Stimulated activated CD4-positive, alpha-beta T cell treated with anti-CD3 and anti-CD28 coated beads, Interleukin-2, amount 100 ng/mL, for 48 hours (primary cell): ENCODE results near the gene RHOT2.
A peak's percentile ranks its signal among the peaks of the same experiment; 100 is the strongest.

ENCODE experiments used
- DNase-seq, 2 donors: peaks; one replicate each; pipeline ENCODE4 v3.0.0-alpha.2; 2020

Gene RHOT2

DNA sequence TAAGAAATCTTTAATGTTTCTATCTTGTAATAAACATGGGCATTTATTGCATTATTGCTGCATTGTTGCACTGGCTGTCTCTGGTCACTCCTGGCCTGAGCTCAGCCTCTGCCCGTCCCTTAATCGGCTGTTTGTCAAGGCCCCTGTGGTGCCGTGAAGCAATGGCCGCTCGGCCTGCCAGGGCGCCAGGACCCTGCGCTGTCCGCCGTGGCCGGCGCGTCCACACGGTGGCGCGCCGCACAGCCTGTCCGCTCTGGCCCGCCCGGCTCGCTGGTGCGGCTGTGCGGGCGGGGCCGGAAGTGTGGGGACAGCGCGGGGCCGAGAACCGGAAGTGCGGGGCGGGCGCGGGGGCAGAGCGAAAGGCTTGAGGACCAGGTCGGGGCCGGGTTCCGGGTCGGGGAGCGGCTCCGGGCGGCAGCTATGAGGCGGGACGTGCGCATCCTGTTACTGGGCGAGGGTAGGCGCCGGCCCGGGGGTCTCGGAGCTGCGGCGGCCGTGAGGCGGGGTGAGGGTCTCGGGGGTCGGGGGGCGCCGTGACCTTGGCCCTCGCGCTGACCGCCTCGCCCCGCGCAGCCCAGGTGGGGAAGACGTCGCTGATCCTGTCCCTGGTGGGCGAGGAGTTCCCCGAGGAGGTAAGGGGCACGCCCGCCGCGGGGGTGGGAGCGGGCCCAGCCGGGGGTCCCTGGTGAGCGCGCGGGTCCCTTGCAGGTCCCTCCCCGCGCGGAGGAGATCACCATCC is at the start of gene RHOT2:
Gene RHOT2, plus strand, starts transcription at position 353 of the 739 bp plus-strand sequence. Its CDS starts 68 bp downstream, at position 421.
- DNase-seq: peak; percentile 94 to 96

DNA sequence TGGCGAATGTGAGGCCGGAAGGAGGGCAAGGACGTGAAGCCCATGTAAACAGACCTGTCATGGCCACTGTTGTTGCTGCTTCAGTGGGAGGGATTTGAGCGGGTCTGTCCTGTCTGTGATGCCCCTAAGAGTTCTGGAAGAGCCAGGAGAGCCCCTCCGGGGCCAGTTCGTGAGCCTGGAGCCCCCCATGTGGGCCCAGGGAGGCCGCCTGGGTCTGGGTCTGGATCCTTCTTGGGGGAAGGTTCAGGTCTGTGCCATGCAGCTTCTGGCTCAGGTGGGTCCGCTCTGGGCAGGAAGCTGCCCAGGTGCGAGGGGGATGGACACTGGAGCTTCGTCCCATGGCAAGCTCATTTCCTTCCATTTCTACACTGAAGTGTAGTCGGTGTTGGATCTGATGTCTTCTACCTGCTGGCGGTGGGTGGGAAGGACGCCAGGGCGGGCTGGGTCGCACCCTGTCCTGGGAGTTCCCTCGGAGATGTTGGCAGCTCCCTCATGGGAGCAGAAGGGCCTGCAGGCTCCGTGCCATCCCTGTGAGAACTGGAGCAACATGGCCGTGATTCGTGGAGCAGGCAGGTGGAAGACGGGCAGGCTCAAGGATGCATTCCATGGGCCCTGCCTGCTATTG is 48.3 kb upstream of the RHOT2 start:
- DNase-seq: no peak

DNA sequence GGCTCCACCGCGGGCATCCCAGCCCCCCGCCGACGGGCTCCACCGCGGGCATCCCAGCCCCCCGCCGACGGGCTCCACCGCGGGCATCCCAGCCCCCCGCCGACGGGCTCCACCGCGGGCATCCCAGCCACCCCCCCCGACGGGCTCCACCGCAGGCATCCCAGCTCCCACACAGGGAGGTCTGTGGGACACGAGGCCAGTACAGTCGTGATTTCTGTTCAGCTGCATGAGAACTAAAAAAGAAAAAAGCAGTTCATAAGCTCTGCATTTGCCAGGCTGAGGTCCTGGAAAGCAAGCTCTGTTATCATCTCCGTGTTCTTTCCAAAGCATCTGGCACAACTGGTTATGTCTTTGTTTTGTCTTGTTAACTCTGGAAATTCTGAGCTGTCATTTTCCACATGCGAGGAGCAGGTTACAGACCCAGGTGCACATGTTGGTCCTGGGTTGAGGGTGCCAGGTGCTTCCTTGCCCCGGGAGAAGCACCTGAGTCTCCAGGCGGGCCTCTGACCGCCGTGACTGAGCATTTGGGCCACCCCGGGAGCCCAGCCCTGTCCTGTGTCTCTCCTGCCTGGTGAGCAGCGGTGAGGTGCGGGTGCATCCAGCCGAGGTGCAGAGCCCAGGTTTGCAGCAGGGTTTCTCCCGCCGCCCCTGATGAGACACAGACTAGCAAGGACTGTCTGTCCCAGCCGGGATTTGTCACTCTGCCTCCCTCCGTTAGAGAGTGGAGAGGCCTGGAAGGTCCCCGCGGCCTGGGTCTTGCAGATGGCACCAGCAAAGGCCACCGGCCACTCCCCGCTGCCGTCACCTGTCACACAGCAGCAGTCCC is 47.0 kb upstream of the RHOT2 start:
- DNase-seq: no peak

DNA sequence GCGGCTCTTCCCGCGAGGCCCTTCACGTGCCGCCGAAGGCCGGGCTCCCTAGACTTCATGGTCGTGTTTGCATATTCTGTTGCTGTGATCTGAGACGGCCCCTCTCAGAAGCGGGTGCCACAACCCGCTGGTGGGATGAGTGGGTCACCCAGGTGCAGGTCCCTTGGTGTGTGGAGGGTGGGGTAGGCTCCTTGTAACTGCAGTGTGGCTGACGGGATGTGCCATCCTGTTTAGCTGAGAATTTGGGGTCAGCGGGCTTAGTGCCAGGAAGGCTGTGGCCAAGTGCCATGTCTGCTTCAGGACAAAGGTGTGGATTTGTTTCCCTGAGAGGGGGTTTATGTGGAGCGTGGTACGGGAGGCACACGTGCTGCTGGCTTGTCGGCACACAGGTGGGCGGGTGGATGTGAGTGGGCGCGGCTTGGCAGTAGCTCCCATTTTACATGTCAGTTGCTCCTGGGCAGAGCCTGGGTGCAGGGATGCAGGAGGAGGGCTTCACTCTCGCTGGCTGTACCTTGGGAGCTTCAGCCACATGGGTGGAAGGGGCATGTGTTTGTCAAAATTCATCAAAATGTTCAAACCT is 46.3 kb upstream of the RHOT2 start:
- DNase-seq: no peak

DNA sequence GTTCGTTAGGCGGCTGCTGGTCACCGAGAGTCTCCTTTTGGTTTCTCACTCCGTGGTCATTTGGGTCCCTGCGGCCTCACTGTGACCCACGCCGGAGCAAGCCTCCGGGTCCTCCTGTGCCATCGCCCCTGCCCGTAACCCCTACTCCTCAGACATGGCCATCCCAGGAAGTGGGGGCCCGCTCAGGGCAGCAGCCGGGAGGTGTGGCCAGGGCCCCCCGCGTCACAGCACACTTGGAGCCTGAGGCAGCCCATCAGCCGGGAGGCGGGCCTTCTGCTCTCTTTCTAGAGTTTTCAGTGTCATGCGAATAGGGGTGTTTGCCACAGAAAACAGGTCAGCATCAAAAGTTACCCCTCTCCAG is 45.0 kb upstream of the RHOT2 start:
- no peak for DNase-seq

DNA sequence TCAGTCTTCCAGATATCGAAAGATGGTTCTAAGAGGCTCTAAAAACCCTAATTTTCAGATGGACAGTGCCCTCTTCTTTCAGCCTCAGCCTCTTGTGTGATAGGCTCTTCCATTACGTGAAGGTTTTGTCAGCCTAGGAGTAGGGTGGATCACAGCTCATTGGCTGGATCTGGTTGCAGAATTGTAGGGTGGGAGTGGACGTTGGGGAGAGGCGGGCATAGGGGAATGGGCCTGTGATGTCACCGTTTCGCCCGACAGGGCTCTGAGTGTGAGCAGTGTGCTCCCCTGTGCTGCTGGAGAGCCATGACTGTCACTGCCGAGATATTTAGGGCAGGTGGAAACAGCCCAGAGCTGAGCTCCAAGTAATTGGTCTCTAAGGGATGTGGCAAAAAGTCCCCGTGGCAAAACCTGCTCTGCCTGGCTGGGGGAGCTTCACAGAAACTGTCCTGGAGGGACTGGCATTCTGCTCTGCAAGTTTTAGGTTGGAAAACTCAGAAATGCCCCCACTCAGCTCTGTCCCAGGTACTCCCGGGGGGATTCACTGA is 43.3 kb upstream of the RHOT2 start:
- no peak for DNase-seq

DNA sequence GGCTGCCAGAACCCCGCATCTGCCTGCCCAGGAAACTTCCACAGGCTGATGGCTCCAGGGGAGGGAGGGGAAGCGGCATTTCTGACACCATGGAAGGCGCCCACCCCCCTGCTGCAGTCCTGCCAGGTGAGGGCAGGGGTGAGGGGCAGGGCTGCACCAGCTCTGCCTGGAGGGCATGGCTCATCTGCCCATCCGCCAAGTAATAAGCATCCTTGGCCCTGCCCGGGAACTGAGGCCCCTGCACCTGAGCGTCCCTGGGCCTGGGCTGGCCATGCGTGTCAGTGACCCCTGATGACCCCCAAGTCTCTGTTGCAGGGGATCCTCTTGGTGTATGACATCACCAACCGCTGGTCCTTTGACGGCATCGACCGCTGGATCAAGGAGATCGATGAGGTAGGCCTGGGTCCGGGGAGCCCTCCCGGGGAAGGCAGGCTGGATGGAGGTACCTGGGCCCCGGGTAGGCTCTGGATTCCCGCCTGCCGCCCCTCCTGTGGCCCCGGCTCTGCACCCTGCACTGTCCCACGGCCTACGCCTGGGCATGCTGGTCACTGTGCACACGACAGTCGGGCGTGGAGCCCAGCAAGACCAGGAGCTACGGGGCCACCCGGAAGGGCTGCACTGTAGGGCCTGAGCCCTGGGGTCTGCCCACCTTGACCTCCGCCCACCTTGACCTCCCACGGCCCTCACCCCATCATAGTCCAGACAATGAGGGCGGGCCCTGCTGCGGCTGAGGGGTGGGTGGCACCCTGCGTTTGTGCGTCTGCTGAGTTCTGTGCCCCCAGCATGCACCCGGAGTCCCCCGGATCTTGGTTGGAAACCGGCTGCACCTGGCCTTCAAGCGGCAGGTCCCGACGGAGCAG is 42.6 kb upstream of the RHOT2 start:
- DNase-seq: no peak

DNA sequence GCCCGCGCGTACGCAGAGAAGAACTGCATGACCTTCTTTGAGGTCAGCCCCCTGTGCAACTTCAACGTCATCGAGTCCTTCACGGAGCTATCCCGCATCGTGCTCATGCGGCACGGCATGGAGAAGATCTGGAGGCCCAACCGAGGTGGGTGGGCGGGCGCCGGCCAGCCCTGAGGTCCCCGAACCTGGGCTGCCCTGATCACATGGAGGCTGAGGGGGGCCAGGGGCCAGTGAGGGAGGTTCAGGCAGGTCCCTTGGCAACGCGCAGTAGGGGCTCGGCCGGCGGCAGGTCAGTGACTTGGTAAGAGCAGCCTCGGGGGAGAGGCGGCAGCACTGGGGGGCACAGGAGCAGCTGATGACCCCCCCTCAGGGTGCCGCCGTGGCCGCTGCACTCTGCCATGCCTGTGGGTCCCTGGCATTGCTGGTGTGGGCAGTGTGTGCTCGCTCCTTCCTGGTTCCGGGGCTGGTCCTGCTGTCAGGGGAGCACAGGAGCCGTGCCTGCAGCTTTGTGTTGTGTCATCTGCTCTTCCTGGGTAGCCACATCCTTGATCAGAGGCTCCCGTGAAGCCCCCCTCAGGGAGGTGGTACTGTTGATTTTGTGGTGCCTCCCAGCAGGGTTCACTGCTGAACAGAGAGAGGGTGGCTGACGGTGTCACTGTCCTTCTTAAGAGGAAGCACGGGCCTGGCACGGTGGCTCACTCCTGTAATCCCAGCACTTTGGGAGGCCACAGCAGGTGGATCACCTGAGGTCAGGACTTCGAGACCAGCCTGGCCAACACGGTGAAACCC is 41.8 kb upstream of the RHOT2 start:
- no peak for DNase-seq

DNA sequence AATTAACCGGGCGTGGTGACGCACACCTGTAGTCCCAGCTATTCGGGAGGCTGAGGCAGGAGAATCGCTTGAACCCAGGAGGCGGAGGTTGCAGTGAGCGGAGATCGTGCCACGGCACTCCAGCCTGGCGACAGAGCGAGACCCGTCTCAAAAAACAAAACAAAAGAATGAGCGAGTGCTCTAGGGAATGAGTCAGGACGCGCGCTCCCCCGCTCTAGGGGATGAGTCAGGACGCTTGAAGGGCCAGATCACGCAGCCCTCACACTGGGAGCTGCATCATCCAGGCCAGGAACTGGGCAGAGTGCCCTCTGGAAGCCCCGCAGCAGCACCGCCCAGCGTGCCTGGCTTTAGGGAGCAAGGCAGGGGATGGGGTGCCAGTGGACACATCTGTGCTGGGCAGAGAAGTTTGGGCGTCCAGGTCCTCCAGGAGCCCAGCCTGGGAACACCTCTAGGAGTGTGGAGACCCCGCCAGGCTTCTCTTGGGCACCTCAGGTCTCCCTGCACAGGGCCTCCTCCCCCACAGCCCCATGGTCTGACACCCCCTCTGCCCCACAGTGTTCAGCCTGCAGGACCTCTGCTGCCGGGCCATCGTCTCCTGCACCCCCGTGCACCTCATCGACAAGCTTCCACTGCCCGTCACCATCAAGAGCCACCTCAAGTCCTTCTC is 41.0 kb upstream of the RHOT2 start:
- DNase-seq: no peak

DNA sequence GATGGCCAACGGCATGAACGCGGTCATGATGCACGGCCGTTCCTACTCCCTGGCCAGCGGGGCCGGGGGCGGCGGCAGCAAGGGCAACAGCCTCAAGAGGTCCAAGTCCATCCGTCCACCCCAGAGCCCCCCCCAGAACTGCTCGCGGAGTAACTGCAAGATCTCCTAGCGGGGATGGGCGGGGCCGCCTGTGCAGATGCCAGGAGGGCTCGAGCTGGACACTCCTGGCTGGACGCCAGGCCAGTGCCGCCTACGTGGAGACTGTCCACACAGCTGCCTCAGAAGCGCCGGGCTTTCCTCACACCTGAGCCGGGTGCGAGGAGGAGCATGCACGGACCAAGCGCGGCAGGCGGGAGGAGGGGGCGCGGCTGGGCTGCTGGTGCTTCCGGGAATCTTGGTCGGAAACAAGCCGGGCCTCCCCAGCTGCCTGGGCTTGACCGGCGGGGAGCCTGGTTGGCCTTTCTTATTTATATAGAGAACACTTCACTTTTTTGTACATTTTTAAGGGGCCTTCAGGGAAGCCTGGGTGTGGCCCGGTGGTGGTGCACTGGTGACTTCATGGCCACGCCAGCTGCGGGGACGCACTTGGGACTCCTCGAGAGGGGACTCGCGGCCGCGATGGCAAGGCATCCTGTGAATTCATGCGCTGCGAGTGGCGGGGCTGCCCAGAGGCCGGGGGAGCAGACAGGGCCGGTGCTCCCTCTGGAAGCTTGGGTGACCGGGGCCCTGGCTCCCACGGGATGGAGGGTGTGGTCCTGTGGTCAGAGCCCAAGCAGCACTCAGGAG is 40.3 kb upstream of the RHOT2 start:
- no peak for DNase-seq

DNA sequence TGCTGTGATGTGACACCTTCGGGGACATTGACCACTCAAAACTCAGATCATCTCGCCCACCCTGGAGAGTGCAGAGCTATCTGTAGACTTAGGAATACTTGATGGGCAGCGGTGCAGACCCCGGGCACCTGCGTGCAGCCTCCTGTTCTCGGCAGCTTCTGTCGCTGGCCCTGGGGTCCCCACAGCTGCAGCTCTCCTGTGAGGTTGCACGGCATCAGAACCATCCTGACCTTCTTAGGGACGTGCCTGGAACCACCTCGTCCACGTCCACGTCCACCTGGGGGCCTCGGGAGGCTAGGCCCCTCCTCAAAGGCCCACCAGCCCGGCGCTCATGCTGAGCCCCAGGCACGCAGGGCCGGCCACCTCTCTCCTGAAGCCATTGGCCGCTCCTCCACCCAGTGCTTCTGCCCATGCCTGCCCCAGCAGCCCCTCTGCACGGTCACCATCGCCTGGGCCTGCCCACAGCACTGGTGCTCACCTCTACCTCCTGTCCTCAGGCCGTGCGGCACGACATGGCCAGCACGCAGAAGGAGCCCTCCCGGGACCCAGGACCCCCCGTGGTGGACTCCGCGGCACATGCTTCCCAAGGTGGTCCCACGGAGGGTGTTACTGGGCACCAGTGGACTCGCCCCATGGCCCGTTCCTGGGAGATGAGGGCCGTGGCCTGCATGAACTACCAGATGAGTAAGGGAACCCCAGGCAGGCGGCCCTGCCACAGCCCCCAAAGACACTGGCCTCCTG is 39.4 kb upstream of the RHOT2 start:
- DNase-seq: no peak

DNA sequence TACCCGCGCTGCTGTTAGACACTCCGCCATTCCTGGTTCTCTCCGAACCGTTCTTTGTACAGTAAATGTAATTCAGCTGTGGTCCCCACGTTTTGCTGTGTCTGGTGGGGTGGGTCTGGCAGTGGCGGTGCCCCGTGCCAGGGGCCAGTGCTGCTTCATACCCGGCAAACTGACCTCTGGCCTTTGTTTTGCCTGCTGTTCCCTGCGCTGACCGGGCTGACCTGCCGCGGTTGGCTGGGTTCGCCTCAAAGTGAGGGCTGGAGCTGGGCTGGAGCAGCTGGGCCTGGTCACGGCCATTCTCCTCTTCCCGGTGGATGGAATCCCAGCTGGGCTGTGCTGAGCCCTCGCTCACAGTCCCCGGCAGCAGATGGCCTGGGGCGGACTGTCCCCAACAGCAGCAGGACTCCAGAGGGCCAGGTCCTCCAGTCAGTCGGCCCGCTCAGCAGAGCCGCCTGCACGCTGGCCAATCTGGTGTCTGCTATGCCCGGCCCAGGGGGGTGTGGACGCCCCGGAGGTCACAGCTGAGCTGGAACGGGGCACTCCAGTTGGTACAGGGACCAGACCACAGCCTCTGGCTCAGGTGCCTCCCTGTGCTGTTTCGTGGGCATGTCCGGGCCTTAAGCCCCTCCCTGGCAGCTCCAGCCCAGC is 38.6 kb upstream of the RHOT2 start:
- DNase-seq: no peak

DNA sequence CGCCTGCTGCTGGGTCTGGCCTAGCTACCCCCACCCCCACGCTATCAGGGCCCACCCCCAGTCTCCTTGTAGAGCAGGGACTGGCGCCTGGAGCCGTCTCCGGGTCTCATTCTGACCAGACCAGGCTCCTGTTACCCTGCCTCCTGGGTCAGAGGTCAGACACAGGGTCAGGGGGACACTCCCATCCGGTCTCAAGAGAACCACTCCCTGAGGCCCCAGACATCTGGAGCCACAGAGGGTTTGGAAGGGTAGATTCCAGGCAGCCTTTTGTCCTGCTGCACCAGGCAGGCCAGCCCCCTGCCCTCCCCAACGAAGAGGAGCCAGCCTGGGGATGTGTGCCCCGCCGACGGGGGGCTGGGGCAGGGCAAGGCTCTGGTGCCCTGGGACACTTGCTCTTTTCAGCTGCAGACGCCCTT is 38.1 kb upstream of the RHOT2 start:
- no peak for DNase-seq

DNA sequence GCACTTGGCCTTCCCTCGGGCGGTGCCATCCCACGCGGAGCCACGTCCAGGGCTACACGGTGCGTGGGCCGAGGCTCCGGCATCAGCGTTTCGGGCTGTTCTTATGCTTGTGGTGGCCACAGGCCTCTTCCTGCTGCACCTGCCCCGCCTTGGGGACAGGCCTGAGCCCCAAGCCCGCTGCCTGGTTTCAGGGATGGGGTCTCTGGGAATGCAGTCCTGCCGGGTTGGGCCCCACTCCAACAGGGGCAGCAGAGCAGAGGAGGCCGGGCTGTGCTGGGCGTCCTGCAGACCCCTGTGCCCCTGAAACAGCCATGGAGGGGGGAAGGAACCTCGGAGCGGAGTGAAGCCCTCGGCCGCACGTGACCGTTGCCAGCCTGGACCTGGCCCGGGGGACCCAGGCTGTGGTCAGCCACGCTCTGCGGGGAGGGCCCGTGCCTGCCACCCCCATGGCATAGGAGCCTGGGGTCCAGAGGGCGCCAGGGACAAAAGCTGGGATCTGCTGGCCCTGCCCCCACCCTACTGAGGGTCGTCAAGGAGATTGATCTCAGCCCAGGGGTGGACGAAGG is 37.6 kb upstream of the RHOT2 start:
- no peak for DNase-seq

DNA sequence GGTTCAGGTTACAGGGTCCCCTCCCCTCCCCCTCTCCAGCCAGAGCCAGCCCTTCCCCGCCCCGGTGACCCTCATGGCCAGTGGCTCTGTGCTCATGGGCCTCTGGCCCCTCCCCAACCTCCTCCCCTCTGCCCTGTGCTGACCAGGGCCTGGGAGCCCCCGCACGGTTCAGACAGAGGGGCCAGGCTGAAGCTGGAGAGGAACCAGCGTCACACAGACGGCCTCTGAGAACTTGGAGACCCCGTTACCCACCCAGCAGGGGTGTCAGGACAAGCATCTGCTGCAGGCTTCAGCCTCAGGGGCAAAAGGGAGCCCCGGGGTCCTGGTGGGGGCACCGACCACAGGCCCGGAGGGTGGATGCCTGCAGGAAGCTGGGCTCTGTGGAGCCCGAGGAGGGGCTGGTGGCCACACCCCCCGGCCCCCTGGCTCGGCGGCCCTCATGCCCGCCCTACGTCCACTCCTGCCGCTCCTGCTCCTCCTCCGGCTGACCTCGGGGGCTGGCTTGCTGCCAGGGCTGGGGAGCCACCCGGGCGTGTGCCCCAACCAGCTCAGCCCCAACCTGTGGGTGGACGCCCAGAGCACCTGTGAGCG is 37.0 kb upstream of the RHOT2 start, which contains the start of gene WFIKKN1:
Gene WFIKKN1, plus strand, starts transcription at position 171 of the 591 bp plus-strand sequence. Its CDS starts 269 bp downstream, at position 440.
- DNase-seq: no peak

DNA sequence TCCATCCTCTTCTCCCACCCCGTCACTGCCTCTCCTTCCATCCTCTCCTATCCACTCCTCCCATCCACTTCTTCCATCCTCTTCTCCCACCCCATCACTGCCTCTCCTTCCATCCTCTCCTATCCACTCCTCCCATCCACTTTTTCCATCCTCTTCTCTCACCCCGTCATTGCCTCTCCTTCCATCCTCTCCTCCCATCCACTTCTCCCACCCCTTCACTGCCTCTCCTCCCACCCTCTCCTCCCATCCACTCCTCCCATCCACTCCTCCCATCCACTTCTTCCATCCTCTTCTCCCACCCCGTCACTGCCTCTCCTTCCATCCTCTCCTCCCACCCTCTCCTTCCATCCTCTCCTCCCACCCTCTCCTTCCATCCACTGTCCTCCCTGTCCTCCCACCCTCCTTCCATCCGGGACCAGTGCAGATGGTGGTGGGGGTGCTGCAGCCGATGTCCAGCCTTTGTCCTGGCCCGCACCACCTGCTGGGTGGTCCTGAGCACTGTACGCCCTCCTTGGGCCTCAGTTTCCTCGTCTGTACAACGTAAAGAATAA is 36.0 kb upstream of the RHOT2 start:
- no peak for DNase-seq
